ENCODE data around the gene RBMS1. TPM values are rescaled to one million over a fixed set of nuclear protein-coding genes. Genes with fewer than 3 reads are reported as not detected.

RBMS1 gene
- total RNA-seq, 4 donors from 2014 or later, result 13.5 to 31.6 (median 23.0) TPM

DNA sequence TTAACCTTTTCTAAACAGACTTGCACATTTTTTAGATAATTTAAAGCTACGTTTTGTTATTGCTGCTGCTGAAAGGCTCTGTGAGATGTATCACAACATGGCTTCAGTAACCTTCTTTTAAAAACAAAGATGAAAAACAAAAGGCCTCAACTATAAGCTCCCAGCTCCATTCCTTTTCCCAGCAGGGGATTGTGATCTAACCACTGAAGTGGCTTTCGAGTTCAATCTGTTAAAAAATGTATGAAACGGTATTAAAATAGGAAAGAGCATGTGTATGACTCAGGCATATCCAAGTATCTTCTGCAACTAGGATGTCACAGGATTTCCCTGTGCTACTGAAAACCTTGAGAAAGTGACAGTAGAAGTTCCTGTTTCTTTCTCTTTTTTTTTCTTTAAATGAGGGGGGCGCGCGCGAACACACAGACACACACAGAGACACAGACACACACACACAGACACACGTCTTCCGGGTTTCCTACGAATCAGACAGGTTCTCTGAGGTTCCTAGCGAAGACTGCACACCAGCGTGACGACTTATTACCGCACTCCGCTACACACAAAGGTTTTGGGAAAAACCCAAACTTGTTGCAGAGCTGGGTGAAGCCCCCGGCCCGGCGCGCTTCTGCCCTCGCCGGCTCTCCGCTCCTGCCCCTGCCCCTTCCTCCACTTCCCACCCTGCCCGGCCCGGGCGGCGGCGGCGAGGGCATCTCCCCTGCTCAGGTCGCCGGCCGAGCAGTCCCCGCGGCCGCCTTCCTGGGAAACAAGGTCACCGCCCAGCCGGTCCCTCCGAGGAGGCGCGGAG lies 86.8 kb downstream of the RBMS1 start:
- Histone ChIP-seq H3K9me3 (no peaks in the 10 kb centered on the region), H3K27ac (peak overlapping the region; percentile 90 to 96 (median 93)), H3K4me1 (peaks cover 15 to 74% (median 16%) of the 10 kb centered on the region in 4 donors), H3K27me3 (peaks cover 47% of the 10 kb centered on the region), H3K4me3 (peak overlapping the region; percentile 49 to 91 (median 74)), H3K36me3 (no peaks in the 10 kb centered on the region)
- TF ChIP-seq POLR2AphosphoS5 (IDR thresholded peaks at IDR 0.05) (peak in 2 of 3 donors; percentile 51 to 65), EP300 (IDR thresholded peaks at IDR 0.05; ENCODE audit: low read depth) (no peak), POLR2A (IDR thresholded peaks at IDR 0.05) (peak; percentile 66)
- TF ChIP-seq, protein P1, sequence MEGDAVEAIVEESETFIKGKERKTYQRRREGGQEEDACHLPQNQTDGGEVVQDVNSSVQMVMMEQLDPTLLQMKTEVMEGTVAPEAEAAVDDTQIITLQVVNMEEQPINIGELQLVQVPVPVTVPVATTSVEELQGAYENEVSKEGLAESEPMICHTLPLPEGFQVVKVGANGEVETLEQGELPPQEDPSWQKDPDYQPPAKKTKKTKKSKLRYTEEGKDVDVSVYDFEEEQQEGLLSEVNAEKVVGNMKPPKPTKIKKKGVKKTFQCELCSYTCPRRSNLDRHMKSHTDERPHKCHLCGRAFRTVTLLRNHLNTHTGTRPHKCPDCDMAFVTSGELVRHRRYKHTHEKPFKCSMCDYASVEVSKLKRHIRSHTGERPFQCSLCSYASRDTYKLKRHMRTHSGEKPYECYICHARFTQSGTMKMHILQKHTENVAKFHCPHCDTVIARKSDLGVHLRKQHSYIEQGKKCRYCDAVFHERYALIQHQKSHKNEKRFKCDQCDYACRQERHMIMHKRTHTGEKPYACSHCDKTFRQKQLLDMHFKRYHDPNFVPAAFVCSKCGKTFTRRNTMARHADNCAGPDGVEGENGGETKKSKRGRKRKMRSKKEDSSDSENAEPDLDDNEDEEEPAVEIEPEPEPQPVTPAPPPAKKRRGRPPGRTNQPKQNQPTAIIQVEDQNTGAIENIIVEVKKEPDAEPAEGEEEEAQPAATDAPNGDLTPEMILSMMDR (IDR thresholded peaks at IDR 0.05), result no peak
- DNase-seq, result peak; percentile 58
- intact Hi-C loops (cut with DNase I; ENCODE audit: low total_unique reads) (no loop called here), in situ Hi-C loops (cut with MboI; ENCODE audit: low pct_ligation_motif_present in 1 of 4, low pct_unique_long_range_greater_than_20kb in 1 of 4, low sequenced_read_pairs in 3 of 4) (no loop called here)
- 0 to 2% methylated on average over 16 to 39 of the region's 39 CpGs for WGBS, 2 donors (ENCODE audit: low coverage in 1 of 2)

DNA sequence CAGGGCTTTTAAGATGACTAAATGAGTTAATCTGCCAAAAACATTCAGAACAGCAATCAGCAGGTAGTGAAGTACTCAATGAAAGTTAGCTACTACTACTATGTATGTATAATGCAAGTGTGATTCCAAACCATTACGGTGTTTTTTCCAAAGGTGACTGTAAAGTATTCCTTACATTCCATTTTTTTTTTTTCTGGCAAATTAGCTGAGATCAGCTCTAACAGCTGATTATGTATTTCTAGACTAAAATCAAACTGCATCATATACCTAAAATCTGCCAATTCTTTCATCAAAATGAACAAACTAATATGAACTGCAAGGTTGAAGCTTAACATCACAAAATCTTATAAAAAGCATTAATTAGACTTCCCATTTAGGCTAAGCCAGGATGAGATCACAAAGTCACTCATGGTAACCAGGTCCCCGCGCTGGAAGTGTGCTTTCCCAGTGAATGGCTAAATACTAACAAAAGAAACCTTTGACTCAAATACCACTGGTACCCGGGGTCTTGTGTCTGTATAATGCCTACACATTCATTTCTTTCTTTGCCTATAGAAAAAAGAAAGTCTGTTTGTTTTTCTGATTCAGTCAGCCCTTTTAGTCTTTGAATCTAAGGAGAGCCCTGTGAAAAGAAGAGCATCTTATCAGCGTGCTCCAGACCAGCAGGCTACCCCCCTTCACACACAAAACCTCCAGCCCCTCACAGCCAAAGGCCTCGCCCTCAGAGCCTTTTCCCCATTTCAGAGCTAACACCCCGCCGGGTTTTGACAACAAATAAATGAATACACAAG lies 88.3 kb downstream of the RBMS1 start:
- H3K4me3 ChIP-seq, result peak overlapping the region in 1 of 4 donors; percentile 74
- peaks cover 52% of the 10 kb centered on the region for H3K27me3 ChIP-seq
- WGBS, 2 donors (ENCODE audit: low coverage in 1 of 2), result 52 to 63% methylated on average over 5 to 8 of the region's 8 CpGs
- H3K9me3 ChIP-seq, result no peaks in the 10 kb centered on the region
- in situ Hi-C loops (cut with MboI; ENCODE audit: low pct_ligation_motif_present in 1 of 4, low pct_unique_long_range_greater_than_20kb in 1 of 4, low sequenced_read_pairs in 3 of 4) (no loop called here), intact Hi-C loops (cut with DNase I; ENCODE audit: low total_unique reads) (no loop called here)
- TF ChIP-seq POLR2A (IDR thresholded peaks at IDR 0.05) (no peak), EP300 (IDR thresholded peaks at IDR 0.05; ENCODE audit: low read depth) (no peak), POLR2AphosphoS5 (IDR thresholded peaks at IDR 0.05) (no peak)
- TF ChIP-seq, protein P1 (IDR thresholded peaks at IDR 0.05), result no peak
- no peaks in the 10 kb centered on the region for H3K36me3 ChIP-seq
- DNase-seq, result no peak
- H3K27ac ChIP-seq, result peak overlapping the region; percentile 90 to 96 (median 93)
- H3K4me1 ChIP-seq, result peaks cover 9 to 73% (median 15%) of the 10 kb centered on the region in 4 donors

DNA sequence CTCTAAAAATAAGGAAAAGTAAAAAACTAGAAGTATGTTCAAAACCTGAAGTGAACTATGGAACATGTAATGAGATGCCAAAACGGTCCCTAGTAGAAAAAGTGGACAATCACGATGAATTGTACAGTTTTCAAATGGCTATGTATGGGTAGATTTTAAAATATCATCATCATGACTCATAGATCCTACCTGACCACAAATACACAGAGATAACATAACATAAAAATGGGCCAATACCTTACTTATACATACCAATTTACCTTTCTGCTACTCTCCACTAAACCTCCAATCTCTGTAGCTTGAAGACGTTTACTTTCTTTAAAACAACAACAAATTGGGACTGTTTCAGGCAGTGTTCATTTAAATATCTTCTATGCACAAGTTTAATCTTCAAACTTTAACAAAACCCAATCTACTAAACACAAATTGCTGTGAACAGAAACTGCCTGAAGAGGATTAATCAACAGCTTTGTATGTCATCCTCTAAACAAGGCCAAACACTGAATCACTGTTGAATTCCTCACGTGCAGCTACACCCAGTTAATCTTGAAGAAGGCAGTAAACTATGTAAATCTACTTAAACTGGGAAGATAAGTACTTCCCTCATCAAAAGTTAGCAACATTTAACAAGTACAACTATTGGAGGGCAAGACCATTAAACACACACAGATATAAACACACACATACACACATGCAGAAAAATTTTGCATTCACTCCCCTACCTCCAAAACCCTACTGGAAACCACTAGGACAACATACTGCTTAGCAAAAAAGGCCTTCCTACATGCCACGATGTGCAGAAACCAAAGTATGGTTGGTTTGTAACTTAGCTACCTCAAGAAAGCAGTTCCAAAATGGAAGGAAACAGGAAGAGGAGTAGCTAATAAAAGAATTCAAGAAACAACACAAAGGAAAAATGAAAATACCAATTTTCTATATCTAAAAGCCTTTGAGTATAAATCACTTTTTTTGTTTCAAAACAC lies 90.3 kb downstream of the RBMS1 start:
- H3K9me3 ChIP-seq, result no peaks in the 10 kb centered on the region
- TF ChIP-seq EP300 (IDR thresholded peaks at IDR 0.05; ENCODE audit: low read depth) (no peak), POLR2A (IDR thresholded peaks at IDR 0.05) (no peak), POLR2AphosphoS5 (IDR thresholded peaks at IDR 0.05) (peak in 1 of 3 donors; percentile 8)
- TF ChIP-seq, protein P1 (IDR thresholded peaks at IDR 0.05), result no peak
- in situ Hi-C loops (cut with MboI; ENCODE audit: low pct_ligation_motif_present in 1 of 4, low pct_unique_long_range_greater_than_20kb in 1 of 4, low sequenced_read_pairs in 3 of 4), result no loop called here
- H3K4me3 ChIP-seq, result no peak overlapping the region
- peak overlapping the region; percentile 11 to 25 (median 22) for H3K27ac ChIP-seq
- DNase-seq, result no peak
- no peaks in the 10 kb centered on the region for H3K36me3 ChIP-seq
- 66% methylated on average over 5 of the region's 5 CpGs for WGBS, 2 donors (ENCODE audit: low coverage in 1 of 2)
- H3K27me3 ChIP-seq, result peaks cover 51% of the 10 kb centered on the region
- H3K4me1 ChIP-seq, result peaks cover 9 to 75% (median 12%) of the 10 kb centered on the region in 4 donors
- intact Hi-C loops (cut with DNase I; ENCODE audit: low total_unique reads), result no loop called here
